Activated naive CD4-positive, alpha-beta T cell treated with anti-CD3 and anti-CD28 coated beads, Interleukin-2, amount 50 U/mL, for 72 hours (primary cell): ENCODE data around the gene ALKBH3. TPM values are rescaled to one million over a fixed set of nuclear protein-coding genes. Genes with fewer than 3 reads are reported as not detected.
A peak's percentile ranks its signal among the peaks of the same experiment; 100 is the strongest.

ENCODE experiments used
- ATAC-seq, 2 donors: fragments of 150-1000 bp; cut with Tn5 transposase; 2 replicates each; pipeline ENCODE4 v1.10.0; 2021; ENCODE audit warnings: mild to moderate bottlenecking in 2 of 2, moderate library complexity in 2 of 2
- DNase-seq, 2 donors: peaks; one replicate each; pipeline ENCODE4 v3.0.0; 2021 to 2022; ENCODE audit warnings: low spot score in 2 of 2
- H3K27ac Mint-ChIP-seq, 2 donors: one replicate each; pipeline ENCODE4 v1.8.0; 2022; ENCODE audit warnings: mild to moderate bottlenecking in 2 of 2, mixed read lengths in 2 of 2
- H3K36me3 Mint-ChIP-seq, 2 donors: one replicate each; pipeline ENCODE4 v1.8.0; 2022; ENCODE audit warnings: mixed read lengths in 2 of 2
- H3K9me3 Mint-ChIP-seq, 2 donors: one replicate each; pipeline ENCODE4 v1.8.0; 2022; ENCODE audit warnings: mixed read lengths in 2 of 2
- total RNA-seq, 2 donors: library from RNA; stranded (reverse); gene quantifications; one replicate each; pipeline ENCODE4 v1.2.3, GENCODE V29; 2022

Gene ALKBH3
- total RNA-seq, 2 donors from 2014 or later, result 35.5 to 42.3 TPM

GRCh38 chr11:43908683-43909082 lies 28.1 kb downstream of the ALKBH3 start:
- Mint-ChIP-seq H3K36me3 (peaks cover 0 to 14% of the 10 kb centered on the region in 2 donors), H3K9me3 (no peaks in the 10 kb centered on the region), H3K27ac (no peak overlapping the region)
- DNase-seq, result no peak
- ATAC-seq, result no peak

- Mint-ChIP-seq H3K9me3 (no peaks in the 10 kb centered on the region), H3K27ac (no peak overlapping the region), H3K36me3 (peaks cover 3 to 4% of the 10 kb centered on the region in 2 donors)
- no peak for DNase-seq
- no peak for ATAC-seq
These were observed 33.3 kb downstream of the ALKBH3 start for GRCh38 chr11:43913829-43914380.

- H3K36me3 Mint-ChIP-seq, result peaks cover 4 to 9% of the 10 kb centered on the region in 2 donors
- H3K9me3 Mint-ChIP-seq, result no peaks in the 10 kb centered on the region
- ATAC-seq (no peak), DNase-seq (no peak)
- no peak overlapping the region for H3K27ac Mint-ChIP-seq
These were observed 33.8 kb downstream of the ALKBH3 start for GRCh38 chr11:43914466-43914865.

- DNase-seq (no peak), ATAC-seq (no peak)
- Mint-ChIP-seq H3K9me3 (no peaks in the 10 kb centered on the region), H3K36me3 (peaks cover 4 to 18% of the 10 kb centered on the region in 2 donors), H3K27ac (no peak overlapping the region)
These were observed 36.0 kb downstream of the ALKBH3 start for GRCh38 chr11:43916621-43917020.

GRCh38 chr11:43917851-43918250 lies 37.2 kb downstream of the ALKBH3 start:
- Mint-ChIP-seq H3K36me3 (peaks cover 0 to 20% of the 10 kb centered on the region in 2 donors), H3K27ac (no peak overlapping the region), H3K9me3 (no peaks in the 10 kb centered on the region)
- ATAC-seq (no peak), DNase-seq (no peak)

- no peak overlapping the region for H3K27ac Mint-ChIP-seq
- DNase-seq, result no peak
- H3K9me3 Mint-ChIP-seq, result no peaks in the 10 kb centered on the region
- H3K36me3 Mint-ChIP-seq, result peaks cover 0 to 20% of the 10 kb centered on the region in 2 donors
- peak in 1 of 2 donors; percentile 31 for ATAC-seq
These were observed 38.0 kb downstream of the ALKBH3 start for GRCh38 chr11:43918662-43919061.

GRCh38 chr11:43919852-43920597 lies 39.4 kb downstream of the ALKBH3 start:
- DNase-seq, result no peak
- Mint-ChIP-seq H3K36me3 (peaks cover 0 to 20% of the 10 kb centered on the region in 2 donors), H3K27ac (peak overlapping the region; percentile 24 to 72), H3K9me3 (no peaks in the 10 kb centered on the region)
- ATAC-seq, result no peak

GRCh38 chr11:43920598-43921419 lies 40.2 kb downstream of the ALKBH3 start:
- peaks cover 0 to 20% of the 10 kb centered on the region in 2 donors for H3K36me3 Mint-ChIP-seq
- no peaks in the 10 kb centered on the region for H3K9me3 Mint-ChIP-seq
- peak overlapping the region; percentile 24 to 85 for H3K27ac Mint-ChIP-seq
- ATAC-seq, result peak; percentile 97 to 98
- peak in 1 of 2 donors; percentile 22 for DNase-seq

- ATAC-seq, result no peak
- no peak for DNase-seq
- Mint-ChIP-seq H3K9me3 (no peaks in the 10 kb centered on the region), H3K36me3 (peaks cover 0 to 20% of the 10 kb centered on the region in 2 donors), H3K27ac (peak overlapping the region in 1 of 2 donors; percentile 24)
These were observed 41.1 kb downstream of the ALKBH3 start for GRCh38 chr11:43921561-43922294.

- no peak for ATAC-seq
- H3K27ac Mint-ChIP-seq, result no peak overlapping the region
- DNase-seq, result no peak
- peaks cover 0 to 20% of the 10 kb centered on the region in 2 donors for H3K36me3 Mint-ChIP-seq
- H3K9me3 Mint-ChIP-seq, result no peaks in the 10 kb centered on the region
These were observed 41.6 kb downstream of the ALKBH3 start for GRCh38 chr11:43922295-43922648.

- H3K36me3 Mint-ChIP-seq, result peaks cover 0 to 20% of the 10 kb centered on the region in 2 donors
These were observed 42.2 kb downstream of the ALKBH3 start for GRCh38 chr11:43922744-43923405.

GRCh38 chr11:43923406-43924111 lies 42.9 kb downstream of the ALKBH3 start:
- no peaks in the 10 kb centered on the region for H3K9me3 Mint-ChIP-seq
- no peak overlapping the region for H3K27ac Mint-ChIP-seq
- ATAC-seq (no peak), DNase-seq (no peak)
- peaks cover 0 to 20% of the 10 kb centered on the region in 2 donors for H3K36me3 Mint-ChIP-seq

More at GRCh38 chr11:43922744-43923405, 42.2 kb downstream of the ALKBH3 start:
- Mint-ChIP-seq H3K27ac (no peak overlapping the region), H3K9me3 (no peaks in the 10 kb centered on the region)
- DNase-seq (no peak), ATAC-seq (no peak)

- DNase-seq, result no peak
- no peak for ATAC-seq
- H3K36me3 Mint-ChIP-seq, result peaks cover 0 to 13% of the 10 kb centered on the region in 2 donors
- H3K27ac Mint-ChIP-seq, result no peak overlapping the region
- H3K9me3 Mint-ChIP-seq, result no peaks in the 10 kb centered on the region
These were observed 43.7 kb downstream of the ALKBH3 start for GRCh38 chr11:43924112-43924855.

GRCh38 chr11:43925063-43925931 lies 44.7 kb downstream of the ALKBH3 start:
- Mint-ChIP-seq H3K27ac (no peak overlapping the region), H3K9me3 (no peaks in the 10 kb centered on the region), H3K36me3 (peaks cover 0 to 9% of the 10 kb centered on the region in 2 donors)
- no peak for DNase-seq
- no peak for ATAC-seq
